HUES48 (cell line): ENCODE data around the gene DEAF1.
"Not testable (repeated sequence)": the region's sequence is repeated elsewhere in the genome, so short reads cannot be mapped to it uniquely, and the experiment has no call there.

ENCODE experiments used
- H3K27ac ChIP-seq: one replicate; pipeline ENCODE4 v1.7.0; 2013; ENCODE audit warnings: low read depth, low read length, inconsistent platforms
- H3K27me3 ChIP-seq: 2 replicates; pipeline ENCODE4 v1.6.1; 2013; ENCODE audit warnings: mild to moderate bottlenecking, low read length; ENCODE audit not compliant: control insufficient read depth, insufficient read depth
- H3K36me3 ChIP-seq: 2 replicates; pipeline ENCODE4 v1.6.1; 2013; ENCODE audit warnings: low read length; ENCODE audit not compliant: control insufficient read depth, insufficient read depth
- H3K4me1 ChIP-seq: 2 replicates; pipeline ENCODE4 v1.6.1; 2013; ENCODE audit warnings: mild to moderate bottlenecking, low read length; ENCODE audit not compliant: control insufficient read depth, insufficient read depth
- H3K4me3 ChIP-seq: 2 replicates; pipeline ENCODE4 v1.5.1; 2013; ENCODE audit warnings: mild to moderate bottlenecking, low read depth, low read length
- H3K9ac ChIP-seq: 2 replicates; pipeline ENCODE4 v1.6.1; 2013; ENCODE audit warnings: mild to moderate bottlenecking, low read depth, low read length, moderate library complexity
- H3K9me3 ChIP-seq: 2 replicates; pipeline ENCODE4 v1.6.1; 2013; ENCODE audit warnings: low read length; ENCODE audit not compliant: control insufficient read depth, insufficient read depth

Gene DEAF1

DNA sequence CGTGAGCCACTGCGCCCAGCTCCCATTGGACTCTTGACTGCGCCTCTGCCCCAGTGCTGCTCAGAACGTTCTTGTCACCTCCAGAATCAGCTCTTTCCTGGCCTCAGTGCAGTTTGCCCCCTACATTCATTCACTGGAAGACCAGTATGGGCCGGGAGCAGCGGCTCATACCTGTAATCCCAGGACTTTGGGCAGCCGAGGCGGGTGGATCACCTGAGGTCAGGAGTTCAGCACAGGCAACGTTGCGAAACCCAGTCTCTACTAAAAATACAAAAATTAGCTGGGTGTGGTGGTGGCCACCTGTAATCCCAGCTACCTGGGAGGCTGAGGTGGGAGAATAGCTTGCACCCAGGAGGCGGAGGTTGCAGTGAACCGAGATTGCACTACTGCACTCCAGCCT lies 40.6 kb downstream of the DEAF1 start:
- H3K27me3 ChIP-seq, H3K9ac ChIP-seq, H3K4me3 ChIP-seq, H3K27ac ChIP-seq, H3K9me3 ChIP-seq, H3K4me1 ChIP-seq: not testable (repeated sequence)
- H3K36me3 ChIP-seq = peaks cover 49% of the 10 kb centered on the region

DNA sequence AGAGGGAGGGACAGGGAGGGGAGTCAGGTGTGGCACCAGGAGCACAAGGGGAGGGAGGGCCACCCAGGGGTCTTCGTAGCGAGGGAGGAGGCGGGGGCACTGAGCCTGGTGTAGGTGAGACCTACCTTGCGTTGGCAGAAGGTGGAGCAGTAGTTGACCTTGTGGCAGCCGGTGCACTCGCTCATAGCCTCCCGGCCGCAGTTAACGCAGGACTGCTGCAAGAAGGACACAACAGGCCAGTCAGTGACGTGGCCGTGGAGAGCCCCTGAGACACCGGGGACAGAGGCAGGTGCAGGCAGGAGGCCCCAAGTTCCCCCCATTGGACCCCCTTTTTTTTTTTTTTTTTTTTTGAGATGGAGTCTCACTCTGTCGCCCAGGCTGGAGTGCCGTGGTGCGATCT lies 41.2 kb downstream of the DEAF1 start:
- peaks cover 43% of the 10 kb centered on the region for H3K36me3 ChIP-seq
- H3K27me3 ChIP-seq = no peaks in the 10 kb centered on the region
- no peaks in the 10 kb centered on the region for H3K9me3 ChIP-seq
- no peak overlapping the region for H3K27ac ChIP-seq
- no peaks in the 10 kb centered on the region for H3K4me1 ChIP-seq
- no peak overlapping the region for H3K4me3 ChIP-seq
- H3K9ac ChIP-seq = no peak overlapping the region

DNA sequence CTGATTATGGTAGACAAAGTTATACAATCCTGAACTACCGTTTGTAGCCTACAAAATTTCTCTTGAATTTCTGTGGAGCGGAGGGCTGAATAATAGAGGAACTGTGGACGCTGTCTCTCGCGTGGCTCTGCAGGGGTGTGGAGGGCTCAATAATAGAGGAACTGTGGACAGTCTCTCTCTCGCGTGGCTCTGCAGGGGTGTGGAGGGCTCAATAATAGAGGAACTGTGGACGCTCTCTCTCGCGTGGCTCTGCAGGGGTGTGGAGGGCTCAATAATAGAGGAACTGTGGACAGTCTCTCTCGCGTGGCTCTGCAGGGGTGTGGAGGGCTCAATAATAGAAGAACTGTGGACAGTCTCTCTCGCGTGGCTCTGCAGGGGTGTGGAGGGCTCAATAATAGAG lies 41.9 kb downstream of the DEAF1 start:
- not testable (repeated sequence) for H3K9ac ChIP-seq, H3K4me3 ChIP-seq, H3K27ac ChIP-seq, H3K9me3 ChIP-seq, H3K4me1 ChIP-seq, H3K27me3 ChIP-seq
- peaks cover 36% of the 10 kb centered on the region for H3K36me3 ChIP-seq

DNA sequence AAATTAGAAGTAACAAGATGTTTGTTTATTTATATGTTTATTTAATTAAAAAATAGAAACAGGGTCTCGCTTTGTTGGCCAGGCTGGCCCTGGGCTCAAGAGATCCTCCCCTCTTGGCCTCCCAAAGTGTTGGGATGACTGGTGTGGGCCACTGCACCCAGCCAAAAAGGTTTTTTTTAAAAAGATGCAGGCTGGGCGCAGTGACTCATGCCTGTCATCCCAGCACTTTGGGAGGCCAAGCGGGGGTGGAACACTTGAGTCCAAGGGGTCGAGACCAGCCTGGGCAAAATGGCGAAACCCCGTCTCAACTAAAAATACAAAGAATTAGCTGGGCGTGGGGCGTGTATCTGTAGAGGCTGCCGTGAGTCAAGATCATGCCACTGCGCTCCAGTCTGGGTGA lies 44.5 kb downstream of the DEAF1 start:
- no peak overlapping the region for H3K4me3 ChIP-seq
- no peak overlapping the region for H3K27ac ChIP-seq
- no peak overlapping the region for H3K9ac ChIP-seq
- no peaks in the 10 kb centered on the region for H3K4me1 ChIP-seq
- H3K27me3 ChIP-seq = no peaks in the 10 kb centered on the region
- H3K36me3 ChIP-seq = peaks cover 24% of the 10 kb centered on the region
- H3K9me3 ChIP-seq = no peaks in the 10 kb centered on the region

DNA sequence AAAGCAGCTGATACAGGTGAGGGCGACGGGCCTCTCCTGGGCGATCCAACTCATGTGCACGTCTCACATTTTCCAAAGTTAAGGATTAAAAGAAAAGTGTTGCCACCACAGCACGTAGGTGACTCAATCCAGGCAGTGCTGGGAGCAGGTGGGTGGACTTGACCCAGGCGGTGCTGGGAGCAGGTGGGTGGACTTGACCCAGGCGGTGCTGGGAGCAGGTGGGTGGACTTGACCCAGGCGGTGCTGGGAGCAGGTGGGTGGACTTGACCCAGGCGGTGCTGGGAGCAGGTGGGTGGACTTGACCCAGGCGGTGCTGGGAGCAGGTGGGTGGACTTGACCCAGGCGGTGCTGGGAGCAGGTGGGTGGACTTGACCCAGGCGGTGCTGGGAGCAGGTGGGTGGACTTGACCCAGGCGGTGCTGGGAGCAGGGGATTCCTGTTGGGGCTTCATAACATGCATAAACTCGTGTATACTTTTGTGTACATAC lies 47.3 kb downstream of the DEAF1 start:
- not testable (repeated sequence) for H3K27me3 ChIP-seq, H3K9me3 ChIP-seq, H3K4me3 ChIP-seq, H3K27ac ChIP-seq, H3K9ac ChIP-seq, H3K4me1 ChIP-seq
- peaks cover 23% of the 10 kb centered on the region for H3K36me3 ChIP-seq

DNA sequence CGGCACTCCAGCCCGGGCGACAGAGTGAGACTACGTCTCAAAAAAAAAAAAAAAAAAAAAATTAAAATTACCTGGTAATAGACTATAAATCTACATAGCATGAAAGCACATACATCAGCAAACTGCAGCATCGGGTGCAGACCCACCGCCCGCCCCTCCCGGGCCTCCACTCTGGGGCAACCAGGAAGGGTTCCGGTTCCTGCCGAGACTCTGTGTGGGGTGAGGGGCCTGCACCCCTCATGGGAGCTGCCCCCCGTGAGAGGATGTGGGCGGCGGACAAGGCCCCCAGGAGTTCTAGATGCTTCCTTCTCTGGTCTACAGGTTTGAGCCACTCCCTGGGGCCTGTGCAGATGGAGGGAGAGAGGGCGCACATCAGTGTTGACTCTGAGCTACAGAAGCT lies 48.8 kb downstream of the DEAF1 start:
- no peak overlapping the region for H3K4me3 ChIP-seq
- no peaks in the 10 kb centered on the region for H3K27me3 ChIP-seq
- no peaks in the 10 kb centered on the region for H3K4me1 ChIP-seq
- no peak overlapping the region for H3K9ac ChIP-seq
- no peaks in the 10 kb centered on the region for H3K9me3 ChIP-seq
- H3K36me3 ChIP-seq = peaks cover 17% of the 10 kb centered on the region
- no peak overlapping the region for H3K27ac ChIP-seq

- Histone ChIP-seq H3K27me3 (peaks cover 6% of the 10 kb centered on the region), H3K27ac (no peak overlapping the region)
These were observed 49.5 kb downstream of the DEAF1 start for GRCh38 chr11:645536-645935.

DNA sequence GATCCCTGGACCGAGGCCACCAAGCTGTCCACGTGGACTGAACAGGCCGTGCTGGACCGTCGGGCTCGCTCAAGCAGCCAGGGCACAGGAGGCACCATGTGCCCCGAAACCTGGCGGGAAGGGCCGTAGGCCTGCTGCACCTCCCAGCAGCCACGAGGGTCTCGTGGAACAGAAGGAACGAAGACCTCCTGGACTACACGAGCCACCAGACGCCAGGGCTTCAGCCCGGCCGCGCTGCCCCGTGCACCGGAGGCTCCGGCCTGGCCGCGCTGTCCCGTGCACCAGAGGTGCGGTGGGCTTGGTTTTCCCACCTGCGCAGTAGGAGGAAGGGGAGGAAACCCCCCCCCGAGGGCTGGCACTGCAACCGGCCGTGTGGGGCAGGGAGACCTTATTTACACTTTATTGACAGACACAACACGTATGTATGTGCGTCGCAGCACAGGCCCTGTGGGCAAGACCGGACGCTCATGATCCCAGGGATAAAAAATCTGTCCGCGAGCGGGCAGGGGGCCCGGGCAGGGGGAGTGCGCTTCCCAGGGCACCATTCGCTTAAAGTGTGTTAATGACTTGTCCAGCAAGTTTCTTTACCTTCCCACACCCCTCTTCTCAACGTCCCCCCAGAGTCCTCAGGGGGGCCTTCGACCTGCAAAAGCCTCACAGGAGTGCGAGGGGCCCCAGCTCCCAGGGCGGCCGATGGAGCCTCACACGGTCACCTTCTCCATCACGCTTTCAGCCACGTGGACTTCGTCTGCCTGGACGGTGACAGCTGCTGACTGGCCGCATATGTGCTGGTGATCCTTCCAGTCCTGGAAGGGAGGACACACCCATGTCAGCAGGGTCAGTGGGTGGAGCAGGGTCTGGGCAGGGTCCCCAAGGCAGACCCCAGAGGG lies 50.9 kb downstream of the DEAF1 start:
- H3K4me1 ChIP-seq = peaks cover 7% of the 10 kb centered on the region

More at GRCh38 chr11:645536-645935, 49.5 kb downstream of the DEAF1 start:
- Histone ChIP-seq H3K9me3 (no peaks in the 10 kb centered on the region), H3K36me3 (peaks cover 10% of the 10 kb centered on the region), H3K4me3 (no peak overlapping the region), H3K9ac (no peak overlapping the region), H3K4me1 (peaks cover 4% of the 10 kb centered on the region)

GRCh38 chr11:643366-643765 lies 51.7 kb downstream of the DEAF1 start:
- Histone ChIP-seq H3K27ac (no peak overlapping the region), H3K9me3 (no peaks in the 10 kb centered on the region), H3K9ac (no peak overlapping the region), H3K4me1 (peaks cover 10% of the 10 kb centered on the region), H3K4me3 (no peak overlapping the region), H3K27me3 (peaks cover 25% of the 10 kb centered on the region), H3K36me3 (peaks cover 9% of the 10 kb centered on the region)

More for the DNA sequence above, 50.9 kb downstream of the DEAF1 start:
- H3K36me3 ChIP-seq = peaks cover 9% of the 10 kb centered on the region
- peaks cover 17% of the 10 kb centered on the region for H3K27me3 ChIP-seq
- H3K27ac ChIP-seq = no peak overlapping the region
- no peak overlapping the region for H3K9ac ChIP-seq
- H3K4me3 ChIP-seq = no peak overlapping the region
- no peaks in the 10 kb centered on the region for H3K9me3 ChIP-seq

DNA sequence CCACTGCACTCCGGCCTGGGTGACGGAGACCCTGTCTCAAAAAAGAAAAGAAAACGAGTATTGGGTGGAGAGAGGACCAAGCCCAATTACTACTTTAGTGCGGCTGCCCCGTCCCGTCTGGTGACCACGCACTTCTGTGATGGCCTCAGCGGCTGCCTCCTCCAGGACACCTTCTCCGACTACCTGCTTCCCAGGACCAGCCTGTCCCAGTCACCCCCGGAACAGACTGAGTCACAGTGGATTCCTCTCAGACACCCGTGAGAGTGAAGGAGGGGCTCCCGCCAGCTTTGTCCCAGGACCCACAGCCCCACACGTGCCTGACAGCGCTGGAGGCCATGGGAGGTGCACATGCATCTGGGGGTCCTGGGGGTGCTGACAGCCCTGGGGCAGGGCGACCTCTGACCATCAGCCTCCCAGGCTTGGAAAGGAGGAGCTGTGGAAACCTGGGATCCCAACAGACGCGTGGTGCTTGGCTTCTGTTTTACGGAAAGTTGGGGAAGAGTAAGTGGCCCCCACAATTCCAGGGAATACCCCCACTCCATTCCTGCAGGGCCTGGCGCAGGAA lies 53.1 kb downstream of the DEAF1 start:
- Histone ChIP-seq H3K27ac (no peak overlapping the region), H3K27me3 (peaks cover 39% of the 10 kb centered on the region), H3K9ac (no peak overlapping the region), H3K4me3 (no peak overlapping the region), H3K4me1 (peaks cover 19% of the 10 kb centered on the region), H3K36me3 (peaks cover 9% of the 10 kb centered on the region), H3K9me3 (no peaks in the 10 kb centered on the region)

DNA sequence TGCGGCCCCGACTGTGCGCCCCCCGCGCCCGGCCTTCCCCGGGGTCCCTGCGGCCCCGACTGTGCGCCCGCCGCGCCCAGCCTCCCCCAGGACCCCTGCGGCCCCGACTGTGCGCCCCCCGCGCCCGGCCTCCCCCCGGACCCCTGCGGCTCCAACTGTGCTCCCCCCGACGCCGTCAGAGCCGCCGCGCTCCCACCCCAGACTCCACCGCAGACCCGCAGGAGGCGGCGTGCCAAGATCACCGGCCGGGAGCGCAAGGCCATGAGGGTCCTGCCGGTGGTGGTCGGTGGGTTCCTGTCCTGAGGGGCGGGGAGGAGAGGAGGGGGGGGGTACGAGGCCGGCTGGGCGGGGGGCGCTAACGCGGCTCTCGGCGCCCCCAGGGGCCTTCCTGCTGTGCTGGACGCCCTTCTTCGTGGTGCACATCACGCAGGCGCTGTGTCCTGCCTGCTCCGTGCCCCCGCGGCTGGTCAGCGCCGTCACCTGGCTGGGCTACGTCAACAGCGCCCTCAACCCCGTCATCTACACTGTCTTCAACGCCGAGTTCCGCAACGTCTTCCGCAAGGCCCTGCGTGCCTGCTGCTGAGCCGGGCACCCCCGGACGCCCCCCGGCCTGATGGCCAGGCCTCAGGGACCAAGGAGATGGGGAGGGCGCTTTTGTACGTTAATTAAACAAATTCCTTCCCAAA lies 54.9 kb downstream of the DEAF1 start:
- Histone ChIP-seq H3K9ac (no peak overlapping the region), H3K4me3 (no peak overlapping the region), H3K36me3 (peaks cover 9% of the 10 kb centered on the region), H3K27me3 (peaks cover 56% of the 10 kb centered on the region), H3K9me3 (no peaks in the 10 kb centered on the region), H3K4me1 (peaks cover 22% of the 10 kb centered on the region), H3K27ac (no peak overlapping the region)
